Lung (tissue), 12 donors: Measurements from ENCODE around the gene CBY1. TPM values are rescaled to one million over a fixed set of nuclear protein-coding genes. Genes with fewer than 3 reads are reported as not detected.
A peak's percentile ranks its signal among the peaks of the same experiment; 100 is the strongest.

Experiments used
- ATAC-seq: fragments of 200-7000 bp; cut with Tn5 transposase; one replicate; pipeline ENCODE4 v1.9.1; 2020; ENCODE audit warnings: moderate number of reproducible peaks; ENCODE audit not compliant: insufficient read depth, low FRiP score
- DNase-seq, 3 donors: peaks; one replicate each; pipeline ENCODE4 v3.0.0-alpha.2; 2013 to 2017
- H3K27ac ChIP-seq, 2 donors: one replicate each; pipeline ENCODE4 v1.5.1; 2013; ENCODE audit warnings: mild to moderate bottlenecking in 2 of 2, moderate library complexity in 2 of 2, control low read depth in 1 of 2, inconsistent platforms in 1 of 2, low read depth in 1 of 2, low read length in 1 of 2
- H3K27me3 ChIP-seq, 3 donors: one replicate each; pipeline ENCODE4 v1.5.1; 2013; ENCODE audit warnings: low read length in 2 of 3; ENCODE audit not compliant: control insufficient read depth in 3 of 3, insufficient read depth in 3 of 3
- H3K36me3 ChIP-seq, 4 donors: one replicate each; pipeline ENCODE4 v1.5.1; 2013; ENCODE audit warnings: low read length in 4 of 4, mild to moderate bottlenecking in 1 of 4, moderate library complexity in 1 of 4; ENCODE audit not compliant: control insufficient read depth in 4 of 4, insufficient read depth in 4 of 4
- H3K4me1 ChIP-seq, 5 donors: one replicate each; pipeline ENCODE4 v1.5.1; 2013; ENCODE audit warnings: low read length in 5 of 5, mild to moderate bottlenecking in 2 of 5, moderate library complexity in 1 of 5; ENCODE audit not compliant: control insufficient read depth in 5 of 5, insufficient read depth in 5 of 5
- H3K4me3 ChIP-seq: one replicate; pipeline ENCODE4 v1.5.1; 2013; ENCODE audit warnings: mild to moderate bottlenecking, control low read depth, moderate library complexity
- H3K9ac ChIP-seq, 2 donors: one replicate each; pipeline ENCODE4 v1.5.1; 2013; ENCODE audit warnings: low read length in 2 of 2, control low read depth in 1 of 2; ENCODE audit not compliant: insufficient read depth in 1 of 2
- H3K9me3 ChIP-seq, 4 donors: one replicate each; pipeline ENCODE4 v1.5.1; 2013; ENCODE audit warnings: low read length in 3 of 4, mild to moderate bottlenecking in 1 of 4, moderate library complexity in 1 of 4; ENCODE audit not compliant: control insufficient read depth in 4 of 4, insufficient read depth in 3 of 4
- CTCF ChIP-seq: IDR thresholded peaks from 2 replicates; pipeline ENCODE4 v1.5.1; 2012; ENCODE audit warnings: mild to moderate bottlenecking; ENCODE audit errors: control extremely low read depth, extremely low read depth
- WGBS, 2 donors: extraction: QIAGEN DNeasy Blood & Tissue Kit; methylation state at CpG; one replicate each; pipeline ENCODE4 v1.1.7; 2013; 5-methylcytosine and 5-hydroxymethylcytosine counted together
- polyA plus RNA-seq, 2 donors: library from polyadenylated mRNA; stranded (reverse); fragments of 200-250 nt; gene quantifications; one replicate each; pipeline ENCODE4 v1.2.1, GENCODE V29; 2013
- total RNA-seq, 2 donors: library from RNA; depleted of rRNA in 1 of 2; stranded (reverse); fragments of >200 nt in 1 of 2; gene quantifications; one replicate each; pipeline ENCODE4 v1.2.1, GENCODE V29; 2014 to 2021
- donor health status: control.
- donor health status: control.
- donor health status: Bipolar disorder and iron deficiency.
- donor health status: healthy.
- donor health status: DM: yes; HTN: yes; CAD: no.

CBY1 gene
- total and polyA plus RNA-seq, 4 donors, result 24.8 to 49.0 (median 29.2) TPM

GRCh38 chr22:38652859-38653258 is 3.6 kb upstream of the CBY1 start:
- TF ChIP-seq CTCF, result no peak
- Histone ChIP-seq H3K4me1 (peaks cover 0 to 14% (median 5%) of the 10 kb centered on the region in 5 donors), H3K36me3 (peaks cover 0 to 5% (median 0%) of the 10 kb centered on the region in 4 donors), H3K27ac (no peak overlapping the region), H3K9me3 (no peaks in the 10 kb centered on the region), H3K27me3 (no peaks in the 10 kb centered on the region), H3K4me3 (no peak overlapping the region), H3K9ac (no peak overlapping the region)
- no peak for ATAC-seq
- no peak for DNase-seq

GRCh38 chr22:38653741-38654140 is 2.7 kb upstream of the CBY1 start:
- WGBS, 2 donors, result 97% methylated on average over 8 of the region's 8 CpGs
- H3K9me3 ChIP-seq, result no peaks in the 10 kb centered on the region
- H3K4me3 ChIP-seq, result no peak overlapping the region
- H3K27ac ChIP-seq, result no peak overlapping the region
- peaks cover 0 to 14% (median 5%) of the 10 kb centered on the region in 5 donors for H3K4me1 ChIP-seq
- no peak overlapping the region for H3K9ac ChIP-seq
- H3K27me3 ChIP-seq, result no peaks in the 10 kb centered on the region
- peaks cover 0 to 5% (median 0%) of the 10 kb centered on the region in 4 donors for H3K36me3 ChIP-seq
- no peak for ATAC-seq
- no peak for DNase-seq
- no peak for TF ChIP-seq CTCF

GRCh38 chr22:38655519-38656255 is 751 bp upstream of the CBY1 start:
- Histone ChIP-seq H3K9ac (peak overlapping the region; percentile 93 to 98), H3K4me1 (peaks cover 0 to 14% (median 5%) of the 10 kb centered on the region in 5 donors), H3K27me3 (no peaks in the 10 kb centered on the region), H3K27ac (peak overlapping the region; percentile 90 to 92), H3K36me3 (peaks cover 0 to 5% (median 0%) of the 10 kb centered on the region in 4 donors), H3K9me3 (no peaks in the 10 kb centered on the region), H3K4me3 (peak overlapping the region; percentile 90)
- no peak for TF ChIP-seq CTCF
- no peak for ATAC-seq
- 8 to 14% methylated on average over 22 of the region's 22 CpGs for WGBS, 2 donors
- DNase-seq, result peak in 2 of 3 donors; percentile 28 to 56
